Activated CD4-positive, alpha-beta memory T cell treated with anti-CD3 and anti-CD28 coated beads, Interleukin-2, amount 10 ng/mL, durations not matched to agents 7 days and 5 days (primary cell): ENCODE data around the gene TBX5. TPM values are rescaled to one million over a fixed set of nuclear protein-coding genes. Genes with fewer than 3 reads are reported as not detected.

ENCODE experiments used
- CTCF ChIA-PET: fragments of 350-600 bp; sonication (Branson Sonifier 250); formaldehyde crosslinking; loops from one replicate; lab custom pipeline; 2021; ENCODE audit warnings: antibody characterized with exemption, inconsistent platforms; lab: Charles Lee
- POLR2A ChIA-PET: fragments of 350-600 bp; sonication (Branson Sonifier 250); formaldehyde crosslinking; loops from one replicate; lab custom pipeline; 2021; ENCODE audit warnings: antibody characterized with exemption; lab: Charles Lee
- DNase-seq: peaks from one replicate; pipeline ENCODE4 v3.0.0-alpha.2; 2020
- H3K27ac Mint-ChIP-seq: one replicate; pipeline ENCODE4 v1.8.0; 2021; ENCODE audit warnings: mild to moderate bottlenecking, mixed read lengths
- H3K27me3 Mint-ChIP-seq: one replicate; pipeline ENCODE4 v1.8.0; 2021; ENCODE audit warnings: mixed read lengths
- H3K36me3 Mint-ChIP-seq: one replicate; pipeline ENCODE4 v1.8.0; 2021; ENCODE audit warnings: low read depth, mixed read lengths
- H3K4me1 Mint-ChIP-seq: one replicate; pipeline ENCODE4 v1.8.0; 2021; ENCODE audit warnings: mixed read lengths
- H3K4me3 Mint-ChIP-seq: one replicate; pipeline ENCODE4 v1.8.0; 2021; ENCODE audit warnings: mild to moderate bottlenecking, mixed read lengths
- H3K9me3 Mint-ChIP-seq: one replicate; pipeline ENCODE4 v1.8.0; 2021; ENCODE audit warnings: mixed read lengths
- total RNA-seq, 2 experiments: library from RNA; stranded (reverse); gene quantifications; one replicate each; pipeline ENCODE4 v1.2.3, GENCODE V29; 2021

The TBX5 gene
- not detected for total RNA-seq

- DNase-seq = no peak
- H3K27ac Mint-ChIP-seq = peak within 1 kb of the TSS; percentile 26
- POLR2A ChIA-PET = no interaction called here
- H3K36me3 Mint-ChIP-seq = peaks cover 4% of the 10 kb centered on the region
- CTCF ChIA-PET = no interaction called here
- peaks cover 91% of the 10 kb centered on the region for H3K27me3 Mint-ChIP-seq
- no peaks in the 10 kb centered on the region for H3K9me3 Mint-ChIP-seq
- H3K4me1 Mint-ChIP-seq = peaks cover 7% of the 10 kb centered on the region
- no peak within 1 kb of the TSS for H3K4me3 Mint-ChIP-seq
Measured at GRCh38 chr12:114405519-114406271, at the start of gene TBX5. Gene TBX5, minus strand, starts transcription at chr12:114406144. Its CDS starts 2,246 bp downstream, at chr12:114403898.

GRCh38 chr12:114451657-114452056, 45.7 kb upstream of the TBX5 start:
- H3K36me3 Mint-ChIP-seq = no peaks in the 10 kb centered on the region
- no peak overlapping the region for H3K4me3 Mint-ChIP-seq
- H3K27ac Mint-ChIP-seq = no peak overlapping the region
- no peaks in the 10 kb centered on the region for H3K9me3 Mint-ChIP-seq
- H3K4me1 Mint-ChIP-seq = no peaks in the 10 kb centered on the region
- peaks cover 39% of the 10 kb centered on the region for H3K27me3 Mint-ChIP-seq
- no peak for DNase-seq
- CTCF ChIA-PET = no interaction called here
- POLR2A ChIA-PET = no interaction called here

GRCh38 chr12:114450515-114451300, 44.8 kb upstream of the TBX5 start:
- Mint-ChIP-seq H3K27ac (no peak overlapping the region), H3K4me1 (no peaks in the 10 kb centered on the region), H3K27me3 (peaks cover 48% of the 10 kb centered on the region), H3K4me3 (no peak overlapping the region), H3K36me3 (no peaks in the 10 kb centered on the region), H3K9me3 (no peaks in the 10 kb centered on the region)
- POLR2A ChIA-PET = no interaction called here
- CTCF ChIA-PET = no interaction called here
- no peak for DNase-seq

- POLR2A ChIA-PET = no interaction called here
- Mint-ChIP-seq H3K27me3 (peaks cover 52% of the 10 kb centered on the region), H3K27ac (no peak overlapping the region), H3K4me1 (no peaks in the 10 kb centered on the region), H3K36me3 (no peaks in the 10 kb centered on the region), H3K9me3 (no peaks in the 10 kb centered on the region), H3K4me3 (no peak overlapping the region)
- CTCF ChIA-PET = no interaction called here
- no peak for DNase-seq
Measured at GRCh38 chr12:114450019-114450418, 44.1 kb upstream of the TBX5 start.

GRCh38 chr12:114448618-114448933, 42.6 kb upstream of the TBX5 start:
- peaks cover 64% of the 10 kb centered on the region for H3K27me3 Mint-ChIP-seq
- ChIA-PET POLR2A (no interaction called here), CTCF (no interaction called here)
- no peak for DNase-seq
- no peaks in the 10 kb centered on the region for H3K36me3 Mint-ChIP-seq
- no peaks in the 10 kb centered on the region for H3K9me3 Mint-ChIP-seq
- no peaks in the 10 kb centered on the region for H3K4me1 Mint-ChIP-seq
- H3K27ac Mint-ChIP-seq = no peak overlapping the region
- H3K4me3 Mint-ChIP-seq = no peak overlapping the region

- Mint-ChIP-seq H3K27ac (no peak overlapping the region), H3K27me3 (peaks cover 64% of the 10 kb centered on the region), H3K4me3 (no peak overlapping the region), H3K9me3 (no peaks in the 10 kb centered on the region), H3K36me3 (no peaks in the 10 kb centered on the region), H3K4me1 (no peaks in the 10 kb centered on the region)
- no peak for DNase-seq
- ChIA-PET CTCF (no interaction called here), POLR2A (no interaction called here)
Measured at GRCh38 chr12:114447799-114448617, 42.1 kb upstream of the TBX5 start.

GRCh38 chr12:114447274-114447716, 41.4 kb upstream of the TBX5 start:
- Mint-ChIP-seq H3K9me3 (no peaks in the 10 kb centered on the region), H3K4me1 (no peaks in the 10 kb centered on the region), H3K27me3 (peaks cover 69% of the 10 kb centered on the region), H3K4me3 (no peak overlapping the region), H3K36me3 (no peaks in the 10 kb centered on the region), H3K27ac (no peak overlapping the region)
- ChIA-PET CTCF (no interaction called here), POLR2A (no interaction called here)
- DNase-seq = no peak

GRCh38 chr12:114445401-114446323, 39.7 kb upstream of the TBX5 start:
- Mint-ChIP-seq H3K4me1 (no peaks in the 10 kb centered on the region), H3K4me3 (no peak overlapping the region), H3K9me3 (no peaks in the 10 kb centered on the region), H3K27ac (no peak overlapping the region), H3K27me3 (peaks cover 76% of the 10 kb centered on the region), H3K36me3 (no peaks in the 10 kb centered on the region)
- POLR2A ChIA-PET = no interaction called here
- CTCF ChIA-PET = no interaction called here
- DNase-seq = no peak

- Mint-ChIP-seq H3K9me3 (no peaks in the 10 kb centered on the region), H3K27me3 (peaks cover 77% of the 10 kb centered on the region), H3K27ac (no peak overlapping the region), H3K4me1 (no peaks in the 10 kb centered on the region), H3K4me3 (no peak overlapping the region), H3K36me3 (no peaks in the 10 kb centered on the region)
- POLR2A ChIA-PET = no interaction called here
- CTCF ChIA-PET = no interaction called here
- DNase-seq = no peak
Measured at GRCh38 chr12:114444422-114445279, 38.7 kb upstream of the TBX5 start.

GRCh38 chr12:114443607-114444421, 37.9 kb upstream of the TBX5 start:
- Mint-ChIP-seq H3K36me3 (no peaks in the 10 kb centered on the region), H3K4me3 (no peak overlapping the region), H3K27me3 (peaks cover 76% of the 10 kb centered on the region), H3K9me3 (no peaks in the 10 kb centered on the region), H3K4me1 (no peaks in the 10 kb centered on the region), H3K27ac (no peak overlapping the region)
- CTCF ChIA-PET = no interaction called here
- POLR2A ChIA-PET = no interaction called here
- DNase-seq = no peak

GRCh38 chr12:114442578-114442977, 36.6 kb upstream of the TBX5 start:
- H3K27me3 Mint-ChIP-seq = peaks cover 80% of the 10 kb centered on the region

More at GRCh38 chr12:114442578-114442977, 36.6 kb upstream of the TBX5 start:
- no peaks in the 10 kb centered on the region for H3K36me3 Mint-ChIP-seq
- POLR2A ChIA-PET = no interaction called here
- no peaks in the 10 kb centered on the region for H3K9me3 Mint-ChIP-seq
- H3K27ac Mint-ChIP-seq = no peak overlapping the region
- CTCF ChIA-PET = no interaction called here
- no peaks in the 10 kb centered on the region for H3K4me1 Mint-ChIP-seq
- no peak overlapping the region for H3K4me3 Mint-ChIP-seq
- no peak for DNase-seq
